ENCODE measurements around the gene PSD4.

GRCh38 chr2:113150258-113150601 lies 23.5 kb upstream of the PSD4 start:
- TF ChIP-seq POLR2A (IDR thresholded peaks at IDR 0.05; ENCODE audit: low read depth, low read length) = no peak
- TF ChIP-seq, protein P1, sequence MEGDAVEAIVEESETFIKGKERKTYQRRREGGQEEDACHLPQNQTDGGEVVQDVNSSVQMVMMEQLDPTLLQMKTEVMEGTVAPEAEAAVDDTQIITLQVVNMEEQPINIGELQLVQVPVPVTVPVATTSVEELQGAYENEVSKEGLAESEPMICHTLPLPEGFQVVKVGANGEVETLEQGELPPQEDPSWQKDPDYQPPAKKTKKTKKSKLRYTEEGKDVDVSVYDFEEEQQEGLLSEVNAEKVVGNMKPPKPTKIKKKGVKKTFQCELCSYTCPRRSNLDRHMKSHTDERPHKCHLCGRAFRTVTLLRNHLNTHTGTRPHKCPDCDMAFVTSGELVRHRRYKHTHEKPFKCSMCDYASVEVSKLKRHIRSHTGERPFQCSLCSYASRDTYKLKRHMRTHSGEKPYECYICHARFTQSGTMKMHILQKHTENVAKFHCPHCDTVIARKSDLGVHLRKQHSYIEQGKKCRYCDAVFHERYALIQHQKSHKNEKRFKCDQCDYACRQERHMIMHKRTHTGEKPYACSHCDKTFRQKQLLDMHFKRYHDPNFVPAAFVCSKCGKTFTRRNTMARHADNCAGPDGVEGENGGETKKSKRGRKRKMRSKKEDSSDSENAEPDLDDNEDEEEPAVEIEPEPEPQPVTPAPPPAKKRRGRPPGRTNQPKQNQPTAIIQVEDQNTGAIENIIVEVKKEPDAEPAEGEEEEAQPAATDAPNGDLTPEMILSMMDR (conservative IDR thresholded peaks at IDR 0.05; ENCODE audit: low read depth, low read length) = no peak
- TF ChIP-seq RFX5 (IDR thresholded peaks at IDR 0.05; ENCODE audit: low read depth, low read length) = no peak
- TF ChIP-seq RAD21 (IDR thresholded peaks at IDR 0.05; ENCODE audit: low read length) = no peak
- no peak for TF ChIP-seq SMC3 (IDR thresholded peaks at IDR 0.05; ENCODE audit: low read depth, low read length)
- no peak for TF ChIP-seq MAFK (IDR thresholded peaks at IDR 0.05; ENCODE audit: low read depth, low read length)
- TF ChIP-seq MAZ (IDR thresholded peaks at IDR 0.05; ENCODE audit: borderline replicate concordance, low read depth, low read length) = no peak
- no peak for TF ChIP-seq FOS (IDR thresholded peaks at IDR 0.05; ENCODE audit: low read depth, low read length)
